DOHH2 (cell line): ENCODE results near the gene TRMT1.

ENCODE experiments used
- CTCF ChIP-seq: fragments of 200-600 bp; sonication (generic); IDR thresholded peaks from one replicate; pipeline ENCODE4 v1.5.1; 2014; ENCODE audit warnings: antibody characterized with exemption, mild to moderate bottlenecking, low read depth, low read length; ENCODE audit not compliant: poor library complexity, severe bottlenecking
- EZH2phosphoT487 ChIP-seq: fragments of 200-600 bp; sonication (generic); IDR thresholded peaks from 2 replicates; pipeline ENCODE4 v1.6.1; 2017; ENCODE audit warnings: borderline replicate concordance, mild to moderate bottlenecking, antibody characterized with exemption, low read length, moderate library complexity, mixed read lengths

- TF ChIP-seq CTCF (peak; percentile 9), EZH2phosphoT487 (no peak)
Measured at GRCh38 chr19:13152356-13152973, 35.9 kb upstream of the TRMT1 start.
